GM12892 (cell line): ENCODE data around the gene USF2.

ENCODE experiments used
- DNase-seq: peaks from one replicate; pipeline ENCODE4 v3.0.0; 2011; ENCODE audit not compliant: insufficient read length
- FAIRE-seq: peaks from 2 replicates; lab custom pipeline; 2011; peaks lifted over from hg19 to GRCh38; lab: Jason Lieb, UNC
- POLR2A ChIP-seq: IDR thresholded peaks from 2 replicates; pipeline ENCODE4 v1.6.1; 2011; ENCODE audit warnings: low read depth, low read length, control low read depth
- POLR2AphosphoS5 ChIP-seq: IDR thresholded peaks from 2 replicates; pipeline ENCODE4 v1.6.1; 2011; ENCODE audit warnings: low read depth, low read length, control low read depth
- TAF1 ChIP-seq: IDR thresholded peaks from 2 replicates; pipeline ENCODE4 v1.6.1; 2011; ENCODE audit warnings: low read depth, mild to moderate bottlenecking, control low read depth, low read length, borderline replicate concordance

Gene USF2

DNA sequence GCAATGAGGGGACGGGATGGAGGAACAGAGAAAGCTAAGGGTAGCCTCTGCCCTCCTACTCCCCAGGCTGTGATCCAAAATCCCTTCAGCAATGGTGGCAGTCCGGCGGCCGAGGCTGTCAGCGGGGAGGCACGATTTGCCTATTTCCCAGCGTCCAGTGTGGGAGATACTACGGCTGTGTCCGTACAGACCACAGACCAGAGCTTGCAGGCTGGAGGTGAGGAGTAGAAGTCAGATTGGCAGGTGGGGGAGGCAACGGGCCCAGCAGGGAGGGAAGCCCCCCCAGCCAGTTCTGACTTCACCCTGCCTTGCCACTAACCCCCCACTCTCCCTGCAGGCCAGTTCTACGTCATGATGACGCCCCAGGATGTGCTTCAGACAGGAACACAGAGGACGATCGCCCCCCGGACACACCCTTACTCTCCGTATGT is 1.6 kb downstream of the USF2 start:
- DNase-seq (no peak), FAIRE-seq (peak; percentile 21)
- TF ChIP-seq POLR2A (no peak), POLR2AphosphoS5 (no peak), TAF1 (no peak)

DNA sequence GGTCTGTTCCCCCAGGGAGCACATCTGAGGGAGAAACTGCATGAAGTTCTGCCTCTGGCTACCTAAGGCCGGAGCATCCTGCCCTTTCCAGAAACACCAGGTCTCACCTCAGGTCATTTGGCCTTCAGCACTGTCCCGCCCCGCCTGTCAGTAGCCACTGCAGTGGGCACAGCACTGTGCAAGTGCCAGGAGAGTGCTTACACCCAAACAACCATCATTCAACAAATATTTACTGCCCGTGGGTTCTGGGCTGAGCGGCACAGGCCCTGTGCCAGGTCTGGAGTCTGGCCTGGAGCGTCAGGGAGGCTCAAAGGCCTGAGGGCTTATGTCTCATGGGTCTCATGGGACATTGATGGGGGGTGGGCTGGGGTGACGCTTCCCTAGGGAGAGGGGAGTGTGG is 2.8 kb downstream of the USF2 start:
- FAIRE-seq (no peak), DNase-seq (no peak)
- TF ChIP-seq POLR2AphosphoS5 = no peak
- TF ChIP-seq POLR2A = no peak
- TF ChIP-seq TAF1 = no peak

DNA sequence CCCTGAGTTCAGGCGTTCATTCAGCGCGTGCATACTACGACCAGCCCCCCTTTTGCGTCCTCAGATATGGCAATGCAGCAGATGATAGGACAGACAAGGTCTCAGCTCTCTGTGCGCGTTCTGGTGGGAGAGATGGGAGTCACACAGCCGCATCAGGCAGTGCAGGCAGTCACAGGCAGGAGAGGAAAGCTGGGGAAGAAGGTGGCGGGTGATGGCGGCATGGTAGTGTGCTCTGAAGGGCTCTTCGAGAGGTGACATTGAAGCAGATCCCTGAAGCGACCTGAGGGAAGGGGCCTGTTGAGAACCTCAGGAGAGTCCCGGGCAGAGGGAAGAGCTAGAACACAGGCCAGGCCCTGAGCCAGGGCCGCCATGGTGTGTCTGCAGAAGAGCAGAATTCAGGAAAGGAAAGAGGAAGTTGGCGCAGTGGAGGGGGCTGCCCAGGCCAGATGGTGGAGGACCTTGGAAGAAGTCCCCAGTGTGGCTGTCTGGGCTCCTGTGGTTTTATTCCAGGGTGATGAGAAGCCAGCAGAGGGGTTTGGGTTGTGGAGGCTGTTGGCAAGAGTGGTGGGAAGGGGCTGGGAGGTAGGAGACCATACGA is 3.5 kb downstream of the USF2 start:
- FAIRE-seq (no peak), DNase-seq (no peak)
- TF ChIP-seq TAF1 = no peak
- no peak for TF ChIP-seq POLR2AphosphoS5
- TF ChIP-seq POLR2A = no peak

- TF ChIP-seq POLR2A = no peak
- TF ChIP-seq POLR2AphosphoS5 = no peak
- TF ChIP-seq TAF1 = no peak
- FAIRE-seq (no peak), DNase-seq (no peak)
Observed at GRCh38 chr19:35272954-35273649, 4.3 kb downstream of the USF2 start.

DNA sequence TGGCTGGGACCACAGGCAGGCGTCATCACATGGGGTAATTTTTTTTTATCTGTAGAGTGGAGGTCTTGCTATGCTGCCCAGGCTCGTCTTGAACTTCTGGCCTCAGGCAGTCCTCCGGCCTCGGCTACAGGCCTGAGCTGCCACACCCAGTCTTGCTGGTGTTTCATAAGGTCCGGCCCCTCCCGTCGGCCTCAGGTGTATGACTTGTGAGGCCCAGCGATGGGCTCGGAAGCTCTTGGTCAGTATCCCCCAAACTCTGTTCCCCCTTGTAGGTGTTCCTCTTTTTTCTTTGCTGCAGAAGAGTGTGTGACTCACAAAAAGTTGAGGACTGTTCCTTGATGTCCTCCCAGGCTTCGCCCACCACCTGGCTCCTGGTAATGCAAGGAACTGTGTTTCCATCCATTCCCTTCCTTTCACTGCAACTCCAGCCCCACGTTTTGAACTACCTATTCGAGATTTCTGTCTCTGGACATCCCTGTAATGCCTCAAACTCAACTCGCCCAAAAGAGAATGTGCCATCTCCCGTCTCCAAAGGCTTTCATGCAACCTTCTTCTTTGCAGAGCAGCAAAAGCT is 5.0 kb downstream of the USF2 start:
- FAIRE-seq (no peak), DNase-seq (no peak)
- TF ChIP-seq POLR2AphosphoS5 (no peak), POLR2A (no peak), TAF1 (no peak)

DNA sequence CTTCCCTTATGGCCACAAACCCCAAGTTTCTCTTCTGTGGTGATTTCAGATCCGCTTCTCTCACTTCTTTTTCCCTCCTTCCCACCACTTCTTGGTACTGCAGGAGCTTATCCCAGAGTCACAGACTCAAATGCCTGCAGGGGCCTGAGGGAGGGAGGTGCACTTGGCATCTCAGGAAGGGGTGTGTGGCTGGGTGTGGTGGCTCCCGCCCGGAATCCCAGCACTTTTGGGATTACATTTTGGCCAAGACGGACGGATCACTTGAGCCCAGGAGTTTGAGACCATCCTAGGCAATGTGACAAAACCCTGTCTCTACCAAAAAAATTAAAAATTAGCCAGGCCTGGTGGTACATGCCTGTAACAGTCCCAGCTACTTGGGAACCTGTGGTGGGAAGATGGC is 5.6 kb downstream of the USF2 start:
- no peak for TF ChIP-seq POLR2AphosphoS5
- TF ChIP-seq POLR2A = no peak
- TF ChIP-seq TAF1 = no peak
- no peak for DNase-seq
- FAIRE-seq = no peak

GRCh38 chr19:35276706-35277281 is 8.0 kb downstream of the USF2 start:
- FAIRE-seq = no peak
- TF ChIP-seq POLR2AphosphoS5 (no peak), TAF1 (no peak), POLR2A (no peak)
- no peak for DNase-seq

- FAIRE-seq = no peak
- DNase-seq = no peak
- TF ChIP-seq TAF1 (no peak), POLR2A (no peak), POLR2AphosphoS5 (no peak)
Observed at GRCh38 chr19:35278578-35279284, 10.0 kb downstream of the USF2 start.

DNA sequence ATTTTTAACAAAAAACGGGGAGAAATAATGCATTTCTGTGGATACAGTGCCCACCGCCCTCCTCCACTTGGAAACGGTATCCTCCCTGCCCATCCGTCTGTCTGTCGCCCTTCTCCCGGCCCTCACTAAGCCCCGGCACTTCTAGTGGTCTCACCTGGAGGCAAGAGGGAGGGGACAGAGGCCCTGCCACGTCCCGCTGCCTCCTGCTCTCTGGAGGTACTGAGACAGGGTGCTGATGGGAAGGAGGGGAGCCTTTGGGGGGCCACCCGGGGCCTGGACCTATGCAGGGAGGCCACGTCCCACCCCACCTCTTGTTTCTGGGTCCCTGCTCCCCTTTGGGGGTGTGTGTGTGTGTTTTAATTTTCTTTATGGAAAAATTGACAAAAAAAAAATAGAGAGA is 10.6 kb downstream of the USF2 start:
- TF ChIP-seq POLR2A = no peak
- TF ChIP-seq POLR2AphosphoS5 = no peak
- no peak for TF ChIP-seq TAF1
- FAIRE-seq (no peak), DNase-seq (no peak)

GRCh38 chr19:35279985-35280821 is 11.4 kb downstream of the USF2 start:
- TF ChIP-seq TAF1 (no peak), POLR2A (peak; percentile 17; the same call in 1 of the 2 replicates)
- FAIRE-seq (no peak), DNase-seq (no peak)
